Neural cell (in vitro differentiated cells): ENCODE results near the gene FOXI1. TPM values are rescaled to one million over a fixed set of nuclear protein-coding genes. Genes with fewer than 3 reads are reported as not detected.

Experiments
- H2AFZ ChIP-seq: fragments of 200-600, 300-800 bp; sonication (generic), shearing (Covaris generic); 2 replicates; pipeline ENCODE4 v1.6.0; 2014; ENCODE audit warnings: low read depth, mild to moderate bottlenecking, antibody characterized with exemption, low read length, moderate library complexity
- H3F3A ChIP-seq: fragments of 200-600 bp; shearing (Covaris generic); 2 replicates; pipeline ENCODE4 v1.6.1; 2016; ENCODE audit warnings: mild to moderate bottlenecking, moderate library complexity, mixed read lengths, antibody characterized with exemption, low read length; ENCODE audit not compliant: insufficient read depth, poor library complexity, severe bottlenecking
- H3K27ac ChIP-seq: fragments of 200-600, 300-800 bp; sonication (generic), shearing (Covaris generic); 2 replicates; pipeline ENCODE4 v1.5.1; 2014; ENCODE audit warnings: mild to moderate bottlenecking, low read length, moderate library complexity
- H3K27me3 ChIP-seq: fragments of 300-800, 200-600 bp; sonication (generic), shearing (Covaris generic); 2 replicates; pipeline ENCODE4 v1.6.0; 2014; ENCODE audit warnings: mild to moderate bottlenecking, low read depth, low read length, moderate library complexity; ENCODE audit not compliant: insufficient read depth
- H3K36me3 ChIP-seq: fragments of 300-800, 200-600 bp; sonication (generic), shearing (Covaris generic); 2 replicates; pipeline ENCODE4 v1.5.1; 2014; ENCODE audit warnings: mild to moderate bottlenecking, antibody characterized with exemption, low read length, moderate library complexity; ENCODE audit not compliant: insufficient read depth
- H3K4me2 ChIP-seq: fragments of 300-800, 200-600 bp; sonication (generic), shearing (Covaris generic); 2 replicates; pipeline ENCODE4 v1.6.0; 2014; ENCODE audit warnings: mild to moderate bottlenecking, low read length
- H3K4me3 ChIP-seq: fragments of 300-800, 200-600 bp; sonication (generic), shearing (Covaris generic); 2 replicates; pipeline ENCODE4 v1.5.1; 2014; ENCODE audit warnings: mild to moderate bottlenecking, low read length, moderate library complexity
- H3K79me2 ChIP-seq: fragments of 200-600 bp; shearing (Covaris generic); replicated peaks from 2 replicates; pipeline ENCODE4 v1.6.0; 2014; ENCODE audit warnings: mild to moderate bottlenecking, low read length, moderate library complexity; ENCODE audit not compliant: insufficient read depth
- H3K9ac ChIP-seq: fragments of 300-800, 200-600 bp; sonication (generic), shearing (Covaris generic); 2 replicates; pipeline ENCODE4 v1.6.1; 2016; ENCODE audit warnings: mild to moderate bottlenecking, low read length, mixed read lengths
- H3K9me2 ChIP-seq: fragments of 200-600 bp; shearing (Covaris generic); 2 replicates; pipeline ENCODE4 v1.6.1; 2016; ENCODE audit warnings: mild to moderate bottlenecking, low read length, mixed read lengths; ENCODE audit not compliant: insufficient read depth
- H3K9me3 ChIP-seq: fragments of 200-600, 300-800 bp; sonication (generic), shearing (Covaris generic); 2 replicates; pipeline ENCODE4 v1.6.1; 2016; ENCODE audit warnings: mild to moderate bottlenecking, mixed run types, low read length, moderate library complexity, mixed read lengths
- H4K20me1 ChIP-seq: fragments of 200-600 bp; shearing (Covaris generic); 2 replicates; pipeline ENCODE4 v1.6.1; 2016; ENCODE audit warnings: mild to moderate bottlenecking, mixed run types; ENCODE audit not compliant: insufficient read depth
- CTCF ChIP-seq: fragments of 450-650 bp; IDR thresholded peaks from 2 replicates; pipeline ENCODE4 v1.5.1; 2014; ENCODE audit warnings: antibody characterized with exemption, mild to moderate bottlenecking, moderate library complexity; ENCODE audit not compliant: poor library complexity, severe bottlenecking
- EP300 ChIP-seq: fragments of 450-650 bp; conservative IDR thresholded peaks from 2 replicates; pipeline ENCODE4 v1.6.1; 2014; ENCODE audit warnings: antibody characterized with exemption, mild to moderate bottlenecking, moderate library complexity; ENCODE audit not compliant: poor library complexity, severe bottlenecking
- EZH2 ChIP-seq: fragments of 200-600, 300-800 bp; shearing (Covaris generic), sonication (generic); IDR thresholded peaks from 2 replicates; pipeline ENCODE4 v1.6.1; 2014; ENCODE audit warnings: antibody characterized with exemption, low read length, borderline replicate concordance, mild to moderate bottlenecking; ENCODE audit not compliant: insufficient read depth, poor library complexity, severe bottlenecking
- MXI1 ChIP-seq: fragments of 450-650 bp; conservative IDR thresholded peaks from 2 replicates; pipeline ENCODE4 v1.6.1; 2014; ENCODE audit warnings: antibody characterized with exemption, mild to moderate bottlenecking; ENCODE audit not compliant: poor library complexity, severe bottlenecking
- POLR2AphosphoS5 ChIP-seq: IDR thresholded peaks from 2 replicates; pipeline ENCODE4 v1.6.1; 2012
- RAD21 ChIP-seq: fragments of 450-650 bp; conservative IDR thresholded peaks from 2 replicates; pipeline ENCODE4 v1.6.1; 2014; ENCODE audit warnings: antibody characterized with exemption, mild to moderate bottlenecking, moderate library complexity
- REST ChIP-seq: IDR thresholded peaks from 2 replicates; pipeline ENCODE4 v1.6.1; 2012; ENCODE audit warnings: borderline replicate concordance
- SMC3 ChIP-seq: fragments of 450-650 bp; conservative IDR thresholded peaks from 2 replicates; pipeline ENCODE4 v1.6.1; 2014; ENCODE audit warnings: antibody characterized with exemption, mild to moderate bottlenecking, moderate library complexity; ENCODE audit not compliant: poor library complexity
- TAF1 ChIP-seq: IDR thresholded peaks from 2 replicates; pipeline ENCODE4 v1.6.1; 2012; ENCODE audit warnings: low read depth
- polyA plus RNA-seq: library from polyadenylated mRNA; depleted of rRNA; stranded (reverse); fragments of >200 nt; gene quantifications from 2 replicates; pipeline ENCODE4 v1.2.3, GENCODE V29; 2014

FOXI1 gene
- polyA plus RNA-seq, 1 donor from 2014 or later, result not detected

- Histone ChIP-seq H3F3A (no peaks in the 10 kb centered on the region), H3K36me3 (no peaks in the 10 kb centered on the region), H3K4me2 (no peak overlapping the region), H2AFZ (no peak overlapping the region), H3K9me2 (no peaks in the 10 kb centered on the region), H3K27me3 (no peaks in the 10 kb centered on the region), H3K4me3 (no peak overlapping the region), H3K9me3 (no peaks in the 10 kb centered on the region), H3K27ac (no peak overlapping the region), H3K79me2 (no peaks in the 10 kb centered on the region), H3K9ac (no peak overlapping the region), H4K20me1 (no peaks in the 10 kb centered on the region)
- TF ChIP-seq MXI1 (no peak), REST (no peak), RAD21 (no peak), TAF1 (no peak), SMC3 (no peak), EZH2 (no peak), CTCF (no peak), POLR2AphosphoS5 (no peak)
Measured at GRCh38 chr5:170151097-170151831, 45.6 kb downstream of the FOXI1 start.

GRCh38 chr5:170152767-170153166 lies 47.1 kb downstream of the FOXI1 start:
- Histone ChIP-seq H3K4me3 (no peak overlapping the region), H3K9ac (no peak overlapping the region), H3K9me3 (no peaks in the 10 kb centered on the region), H3K27me3 (no peaks in the 10 kb centered on the region), H3K79me2 (no peaks in the 10 kb centered on the region), H4K20me1 (no peaks in the 10 kb centered on the region), H3K27ac (no peak overlapping the region), H2AFZ (no peak overlapping the region), H3K36me3 (no peaks in the 10 kb centered on the region), H3K9me2 (no peaks in the 10 kb centered on the region), H3F3A (no peaks in the 10 kb centered on the region), H3K4me2 (no peak overlapping the region)
- TF ChIP-seq REST, result no peak
- TF ChIP-seq EP300, result no peak
- TF ChIP-seq SMC3, result no peak
- TF ChIP-seq MXI1, result no peak
- TF ChIP-seq CTCF, result no peak
- TF ChIP-seq TAF1, result no peak
- no peak for TF ChIP-seq RAD21
- TF ChIP-seq POLR2AphosphoS5, result no peak
- TF ChIP-seq EZH2, result no peak
